Common myeloid progenitor, CD34-positive (primary cell): ENCODE results near the gene SOX5.
"Not testable (repeated sequence)": the region's sequence is repeated elsewhere in the genome, so short reads cannot be mapped to it uniquely, and the experiment has no call there.

Experiments used
- CTCF ChIA-PET: fragments of 350-600 bp; sonication (Branson Sonifier 250); formaldehyde crosslinking; loops from one replicate; lab custom pipeline; 2021; ENCODE audit warnings: antibody characterized with exemption; lab: Charles Lee
- POLR2A ChIA-PET: fragments of 350-600 bp; sonication (Branson Sonifier 250); formaldehyde crosslinking; loops from one replicate; lab custom pipeline; 2021; ENCODE audit warnings: antibody characterized with exemption; lab: Charles Lee
- DNase-seq, 3 donors: peaks; one replicate each; pipeline versions ENCODE4 v3.0.0 to v3.0.0-alpha.2; 2013
- H3K27ac ChIP-seq, 2 experiments: 1 replicate in 1 of 2; 2 replicates in 1 of 2; pipeline ENCODE4 v1.7.0; 2013; ENCODE audit warnings: inconsistent platforms in 2 of 2, low read length in 2 of 2, mild to moderate bottlenecking in 2 of 2, low read depth in 1 of 2, moderate library complexity in 1 of 2; ENCODE audit not compliant: severe bottlenecking in 2 of 2, insufficient read depth in 1 of 2, poor library complexity in 1 of 2
- H3K27me3 ChIP-seq, 5 experiments: replicated peaks in 2 of 5; 1 replicate in 3 of 5; 2 replicates in 2 of 5; pipeline versions ENCODE4 v1.6.1 to v1.7.0; 2013; ENCODE audit warnings: low read length in 4 of 5, mild to moderate bottlenecking in 2 of 5, moderate library complexity in 2 of 5, inconsistent platforms in 1 of 5; ENCODE audit not compliant: insufficient read depth in 5 of 5, control insufficient read depth in 4 of 5
- H3K36me3 ChIP-seq, 4 experiments: 1 replicate in 2 of 4; 2 replicates in 2 of 4; pipeline versions ENCODE4 v1.6.1 to v1.7.0; 2013; ENCODE audit warnings: low read length in 3 of 4, control low read depth in 1 of 4, mild to moderate bottlenecking in 1 of 4; ENCODE audit not compliant: control insufficient read depth in 4 of 4, insufficient read depth in 4 of 4
- H3K4me1 ChIP-seq, 4 experiments: 1 replicate in 3 of 4; 2 replicates in 1 of 4; pipeline versions ENCODE4 v1.6.1 to v1.7.1; 2013; ENCODE audit warnings: low read length in 3 of 4, mild to moderate bottlenecking in 3 of 4, control low read depth in 1 of 4, inconsistent platforms in 1 of 4, moderate library complexity in 1 of 4; ENCODE audit not compliant: control insufficient read depth in 4 of 4, insufficient read depth in 4 of 4; ENCODE audit errors: control extremely low read depth in 1 of 4
- H3K4me3 ChIP-seq, 7 experiments: 1 replicate in 4 of 7; 2 replicates in 3 of 7; pipeline versions ENCODE4 v1.5.1 to v1.7.0; 2013; ENCODE audit warnings: mild to moderate bottlenecking in 7 of 7, low read length in 6 of 7, moderate library complexity in 6 of 7, inconsistent platforms in 2 of 7, low read depth in 2 of 7, control low read depth in 1 of 7; ENCODE audit not compliant: insufficient read depth in 4 of 7, control insufficient read depth in 1 of 7; ENCODE audit errors: extremely low read depth in 1 of 7
- H3K9me3 ChIP-seq, 5 experiments: 1 replicate in 4 of 5; 2 replicates in 1 of 5; pipeline versions ENCODE4 v1.6.1 to v1.7.1; 2013; ENCODE audit warnings: low read length in 4 of 5, mild to moderate bottlenecking in 2 of 5, inconsistent platforms in 1 of 5, low read depth in 1 of 5, moderate library complexity in 1 of 5; ENCODE audit not compliant: control insufficient read depth in 4 of 5, insufficient read depth in 2 of 5; ENCODE audit errors: control extremely low read depth in 1 of 5
- WGBS: methylation state at CpG from one replicate; pipeline ENCODE4 v1.1.5; 2013; ENCODE audit not compliant: insufficient coverage; 5-methylcytosine and 5-hydroxymethylcytosine counted together

SOX5 gene

DNA sequence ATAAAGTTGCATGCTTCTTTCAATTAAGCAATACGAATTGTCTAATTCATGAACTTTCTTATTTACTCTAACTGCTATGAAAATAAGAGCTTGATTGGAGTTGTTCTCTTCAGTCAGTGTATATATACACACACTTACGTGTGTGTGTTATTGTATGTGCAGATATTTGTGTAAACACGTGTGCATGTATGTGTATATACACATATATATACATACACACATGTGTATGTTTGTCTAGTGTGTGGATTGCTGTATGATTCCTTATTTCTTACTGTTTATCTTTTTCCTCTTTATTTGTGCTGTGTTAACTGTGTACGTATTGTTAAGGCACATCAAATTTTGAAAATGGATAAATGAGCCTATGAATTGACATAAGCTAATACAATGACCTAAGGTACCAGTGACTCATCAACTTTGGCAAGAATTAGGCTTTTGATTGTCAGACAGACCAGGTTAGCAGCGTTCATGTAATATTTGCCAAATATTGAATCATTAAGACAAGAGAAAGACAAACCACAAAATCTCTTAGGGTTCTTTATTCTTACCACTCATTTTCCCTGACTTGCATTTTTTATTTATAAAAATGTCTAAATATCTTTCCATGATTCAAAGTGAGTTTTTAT is 423.9 kb downstream of the SOX5 start:
- CTCF ChIA-PET: no interaction called here
- WGBS: no CpG with 5 or more reads among the region's 5 CpGs

DNA sequence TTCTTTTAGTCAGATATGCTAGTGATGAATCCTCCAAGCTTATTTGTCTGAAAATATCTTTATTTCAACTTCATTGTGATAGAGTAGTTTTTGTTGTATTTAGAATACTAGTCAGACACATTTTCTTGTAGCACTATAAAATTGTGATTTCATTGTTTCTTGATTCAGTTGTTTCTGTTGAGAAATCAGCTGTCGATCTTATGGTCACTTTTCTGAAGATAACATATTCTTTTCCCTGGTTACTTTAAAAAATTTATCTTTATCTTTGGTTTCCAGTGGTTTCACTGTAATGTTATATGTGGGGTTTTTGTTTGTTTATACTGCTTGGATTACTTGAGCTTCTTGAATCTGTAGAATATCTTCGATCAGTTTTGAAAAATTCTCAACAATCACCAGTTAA is 426.1 kb downstream of the SOX5 start:
- ChIA-PET CTCF (no interaction called here), POLR2A (no interaction called here)
- Histone ChIP-seq H3K4me1 (no peaks in the 10 kb centered on the region), H3K9me3 (no peaks in the 10 kb centered on the region), H3K27me3 (no peaks in the 10 kb centered on the region), H3K27ac (no peak overlapping the region), H3K36me3 (no peaks in the 10 kb centered on the region), H3K4me3 (no peak overlapping the region)
- DNase-seq: no peak
- no CpG with 5 or more reads among the region's 2 CpGs for WGBS

More for the DNA sequence above, 423.9 kb downstream of the SOX5 start:
- no peaks in the 10 kb centered on the region for H3K4me1 ChIP-seq
- POLR2A ChIA-PET: no interaction called here
- no peaks in the 10 kb centered on the region for H3K27me3 ChIP-seq
- H3K4me3 ChIP-seq: no peak overlapping the region
- DNase-seq: no peak
- H3K36me3 ChIP-seq: no peaks in the 10 kb centered on the region
- H3K9me3 ChIP-seq: no peaks in the 10 kb centered on the region
- H3K27ac ChIP-seq: no peak overlapping the region

DNA sequence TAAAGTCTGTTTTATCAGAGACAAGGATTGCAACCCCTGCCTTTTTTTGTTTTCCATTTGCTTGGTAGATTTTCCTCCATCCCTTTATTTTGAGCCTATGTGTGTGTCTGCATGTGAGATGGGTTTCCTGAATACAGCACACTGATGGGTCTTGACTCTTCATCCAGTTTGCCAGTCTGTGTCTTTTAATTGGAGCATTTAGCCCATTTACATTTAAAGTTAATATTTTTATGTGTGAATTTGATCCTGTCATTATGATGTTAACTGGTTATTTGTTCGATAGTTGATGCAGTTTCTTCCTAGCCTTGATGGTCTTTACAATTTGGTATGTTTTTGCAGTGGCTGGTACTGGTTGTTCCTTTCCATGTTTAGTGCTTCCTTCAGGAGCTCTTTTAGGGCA is 430.0 kb downstream of the SOX5 start:
- DNase-seq, POLR2A ChIA-PET, H3K36me3 ChIP-seq, CTCF ChIA-PET, H3K4me1 ChIP-seq, H3K27me3 ChIP-seq, H3K27ac ChIP-seq, H3K9me3 ChIP-seq, H3K4me3 ChIP-seq: not testable (repeated sequence)
- no CpG with 5 or more reads among the region's 1 CpG for WGBS

DNA sequence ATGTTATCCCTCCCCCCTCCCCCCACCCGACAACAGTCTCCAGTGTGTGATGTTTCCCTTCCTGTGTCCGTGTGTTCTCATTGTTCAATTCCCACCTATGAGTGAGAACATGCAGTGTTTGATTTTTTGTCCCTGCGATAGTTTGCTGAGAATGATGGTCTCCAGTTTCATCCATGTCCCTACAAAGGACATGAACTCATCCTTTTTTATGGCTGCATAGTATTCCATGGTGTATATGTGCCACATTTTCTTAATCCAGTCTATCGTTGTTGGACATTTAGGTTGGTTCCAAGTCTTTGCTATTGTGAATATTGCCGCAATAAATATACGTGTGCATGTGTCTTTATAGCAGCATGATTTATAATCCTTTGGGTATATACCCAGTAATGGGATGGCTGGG is 433.7 kb downstream of the SOX5 start:
- H3K27me3 ChIP-seq, H3K4me1 ChIP-seq, POLR2A ChIA-PET, H3K9me3 ChIP-seq, H3K36me3 ChIP-seq, DNase-seq, H3K27ac ChIP-seq, CTCF ChIA-PET, H3K4me3 ChIP-seq: not testable (repeated sequence)
- WGBS: no CpG with 5 or more reads among the region's 6 CpGs

DNA sequence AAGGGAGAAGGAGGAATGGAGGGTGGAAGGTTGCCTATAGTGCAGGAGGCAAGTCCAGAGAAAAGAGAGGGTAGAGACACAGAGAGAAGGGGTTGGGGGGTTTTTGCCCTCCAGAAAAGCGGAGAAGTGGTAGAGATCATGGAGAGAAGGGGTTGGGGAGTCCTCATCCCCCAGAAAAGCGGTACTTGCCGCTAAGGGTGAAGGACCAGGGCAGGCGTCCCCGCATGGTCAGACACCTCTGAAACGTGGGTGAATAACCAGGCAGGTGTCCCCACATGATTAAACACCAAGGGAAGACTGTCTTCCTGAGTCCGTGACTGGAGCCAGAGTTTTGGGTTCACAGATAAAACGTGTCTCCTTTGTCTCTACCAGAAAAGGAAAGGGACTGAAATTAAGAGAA is 439.0 kb downstream of the SOX5 start:
- peak overlapping the region in 1 of 2 experiments; percentile 34 for H3K27ac ChIP-seq
- ChIA-PET POLR2A (no interaction called here), CTCF (no interaction called here)
- H3K9me3 ChIP-seq: no peaks in the 10 kb centered on the region
- H3K27me3 ChIP-seq: no peaks in the 10 kb centered on the region
- no peak overlapping the region for H3K4me3 ChIP-seq
- no peak for DNase-seq
- no peaks in the 10 kb centered on the region for H3K36me3 ChIP-seq
- 91% methylated on average over 8 of the region's 8 CpGs for WGBS
- H3K4me1 ChIP-seq: no peaks in the 10 kb centered on the region

DNA sequence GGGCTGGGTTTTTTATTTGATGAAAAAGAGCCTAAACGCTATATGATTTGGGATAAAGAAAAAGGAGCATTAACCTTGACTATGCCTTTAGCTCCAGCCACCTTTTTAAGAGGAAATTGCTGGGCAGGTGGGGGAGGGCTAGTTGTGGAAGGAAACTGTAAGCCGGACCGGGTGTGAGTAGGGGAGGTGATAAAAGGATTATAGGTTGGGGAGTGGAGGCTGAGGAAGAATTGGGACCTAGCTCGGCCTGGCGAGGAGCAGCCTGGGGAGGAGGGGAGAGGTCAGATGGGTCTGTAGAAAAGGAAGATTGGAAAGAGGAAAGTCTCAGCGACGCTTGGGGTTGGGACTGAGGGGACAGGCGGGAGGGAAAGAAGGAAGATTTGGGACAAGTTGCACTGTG is 439.6 kb downstream of the SOX5 start:
- CTCF ChIA-PET, H3K4me1 ChIP-seq, H3K4me3 ChIP-seq, DNase-seq, H3K27me3 ChIP-seq, H3K36me3 ChIP-seq, POLR2A ChIA-PET, H3K27ac ChIP-seq, H3K9me3 ChIP-seq: not testable (repeated sequence)
- WGBS: 84% methylated on average over 7 of the region's 8 CpGs

DNA sequence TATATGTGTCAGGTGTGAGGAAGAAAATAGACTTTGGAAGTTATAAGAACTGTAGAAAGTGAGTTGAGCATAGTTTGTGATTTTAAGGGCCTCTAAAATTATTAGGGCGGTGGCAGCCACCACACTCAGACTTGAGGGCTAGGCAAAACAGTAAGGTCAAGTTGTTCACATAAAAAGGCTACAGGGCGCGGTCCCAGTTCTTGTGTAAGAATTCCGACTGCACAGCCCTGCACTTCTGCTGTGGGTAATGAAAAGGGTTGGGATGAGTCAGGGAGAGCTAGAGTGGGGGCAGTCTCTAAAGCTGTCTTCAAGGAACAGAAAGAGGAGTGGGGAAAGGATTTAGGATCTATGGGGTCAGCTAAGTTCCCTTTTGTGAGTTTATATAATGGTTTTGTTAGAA is 441.7 kb downstream of the SOX5 start:
- H3K4me3 ChIP-seq, DNase-seq, H3K36me3 ChIP-seq, H3K27me3 ChIP-seq, H3K9me3 ChIP-seq, H3K4me1 ChIP-seq, POLR2A ChIA-PET: not testable (repeated sequence)
- CTCF ChIA-PET: interaction anchor here (0.6 kb wide), 1 partner anchor 957 kb away, joined by 3 read pairs; no protein-coding TSS in a partner anchor
- WGBS: 100% methylated on average over 4 of the region's 4 CpGs
- H3K27ac ChIP-seq: peak overlapping the region in 1 of 2 experiments; percentile 1
